SU-DHL-6 (cell line): ENCODE results near the gene DGCR6L.
"Not testable (repeated sequence)": the region's sequence is repeated elsewhere in the genome, so short reads cannot be mapped to it uniquely, and the experiment has no call there.

Experiments used
- H2AFZ ChIP-seq: fragments of 200-600 bp; sonication (generic); 2 replicates; pipeline ENCODE4 v1.6.1; 2014; ENCODE audit warnings: low read depth, mild to moderate bottlenecking, moderate library complexity, mixed read lengths, antibody characterized with exemption, low read length; ENCODE audit not compliant: severe bottlenecking
- H3F3A ChIP-seq: fragments of 200-600 bp; shearing (Covaris generic); 2 replicates; pipeline ENCODE4 v1.6.0; 2016; ENCODE audit warnings: antibody characterized with exemption, mild to moderate bottlenecking; ENCODE audit not compliant: insufficient read depth
- H3K27ac ChIP-seq: fragments of 200-600 bp; sonication (generic); 2 replicates; pipeline ENCODE4 v1.5.1; 2016; ENCODE audit warnings: low read depth, mild to moderate bottlenecking, low read length, moderate library complexity, mixed read lengths
- H3K27me3 ChIP-seq: fragments of 200-600 bp; sonication (generic), shearing (Covaris generic); 2 replicates; pipeline ENCODE4 v1.6.0; 2014; ENCODE audit warnings: mild to moderate bottlenecking, low read length
- H3K36me3 ChIP-seq: fragments of 200-600 bp; sonication (generic); 2 replicates; pipeline ENCODE4 v1.6.1; 2014; ENCODE audit warnings: mild to moderate bottlenecking, low read length, mixed read lengths
- H3K4me2 ChIP-seq: fragments of 300-600, 200-600 bp; shearing (Covaris generic), sonication (generic); 2 replicates; pipeline ENCODE4 v1.6.0; 2014; ENCODE audit warnings: low read length, low read depth, mild to moderate bottlenecking; ENCODE audit not compliant: poor library complexity, severe bottlenecking
- H3K4me3 ChIP-seq: fragments of 200-600 bp; sonication (generic); 2 replicates; pipeline ENCODE4 v1.5.1; 2014; ENCODE audit warnings: antibody characterized with exemption, low read length, mild to moderate bottlenecking, mixed read lengths; ENCODE audit not compliant: insufficient read depth, poor library complexity, severe bottlenecking
- H3K79me2 ChIP-seq: fragments of 200-600 bp; sonication (generic); 2 replicates; pipeline ENCODE4 v1.6.1; 2014; ENCODE audit warnings: mild to moderate bottlenecking, low read length, moderate library complexity; ENCODE audit not compliant: insufficient read depth
- H3K9ac ChIP-seq: fragments of 200-600 bp; sonication (generic); 2 replicates; pipeline ENCODE4 v1.7.0; 2014; ENCODE audit warnings: mild to moderate bottlenecking, low read length
- H3K9me2 ChIP-seq: fragments of 200-600 bp; sonication (generic); replicated peaks from 2 replicates; pipeline ENCODE4 v1.6.1; 2014; ENCODE audit warnings: low read length; ENCODE audit not compliant: insufficient read depth
- H3K9me3 ChIP-seq: fragments of 200-600 bp; sonication (generic); 2 replicates; pipeline ENCODE4 v1.6.1; 2014; ENCODE audit warnings: low read length, mixed read lengths; ENCODE audit not compliant: insufficient read depth
- H4K20me1 ChIP-seq: fragments of 200-600 bp; sonication (generic); 2 replicates; pipeline ENCODE4 v1.6.1; 2014; ENCODE audit warnings: low read depth, mild to moderate bottlenecking, antibody characterized with exemption, low read length, moderate library complexity, mixed read lengths
- CTCF ChIP-seq: fragments of 200-600 bp; sonication (generic); IDR thresholded peaks from one replicate; pipeline ENCODE4 v1.5.1; 2017; ENCODE audit warnings: antibody characterized with exemption, mild to moderate bottlenecking, low read length, moderate library complexity; ENCODE audit not compliant: insufficient read depth, poor library complexity, severe bottlenecking
- EZH2phosphoT487 ChIP-seq: fragments of 200-600 bp; sonication (generic), shearing (Covaris generic); conservative IDR thresholded peaks from 2 replicates; pipeline ENCODE4 v1.6.1; 2018; ENCODE audit warnings: mild to moderate bottlenecking, antibody characterized with exemption, low read length, moderate library complexity, mixed read lengths

DGCR6L gene

GRCh38 chr22:20325996-20326395, 6.1 kb upstream of the DGCR6L start:
- not testable (repeated sequence) for H3F3A ChIP-seq, H3K4me2 ChIP-seq, H3K9ac ChIP-seq, H3K27ac ChIP-seq, H3K79me2 ChIP-seq, H3K27me3 ChIP-seq, H4K20me1 ChIP-seq, H3K9me3 ChIP-seq, H3K36me3 ChIP-seq, H2AFZ ChIP-seq, H3K9me2 ChIP-seq, H3K4me3 ChIP-seq

GRCh38 chr22:20324139-20324516, 4.3 kb upstream of the DGCR6L start:
- H2AFZ ChIP-seq, result no peak overlapping the region
- no peak overlapping the region for H3K27ac ChIP-seq
- H3F3A ChIP-seq, result no peaks in the 10 kb centered on the region
- H3K36me3 ChIP-seq, result no peaks in the 10 kb centered on the region
- H3K9ac ChIP-seq, result no peak overlapping the region
- no peaks in the 10 kb centered on the region for H4K20me1 ChIP-seq
- no peak overlapping the region for H3K4me2 ChIP-seq
- TF ChIP-seq CTCF (no peak), EZH2phosphoT487 (no peak)
- H3K9me3 ChIP-seq, result no peaks in the 10 kb centered on the region
- H3K4me3 ChIP-seq, result no peak overlapping the region
- no peaks in the 10 kb centered on the region for H3K79me2 ChIP-seq
- no peaks in the 10 kb centered on the region for H3K27me3 ChIP-seq
- no peaks in the 10 kb centered on the region for H3K9me2 ChIP-seq

GRCh38 chr22:20321552-20322211, 1.8 kb upstream of the DGCR6L start:
- H3K9ac ChIP-seq, H3K36me3 ChIP-seq: not testable (repeated sequence)

GRCh38 chr22:20320659-20321551, 1.0 kb upstream of the DGCR6L start:
- not testable (repeated sequence) for H3K27ac ChIP-seq
- H2AFZ ChIP-seq, result peak overlapping the region; percentile 85

More at GRCh38 chr22:20321552-20322211, 1.8 kb upstream of the DGCR6L start:
- not testable (repeated sequence) for H3K79me2 ChIP-seq, H3K4me3 ChIP-seq, H3K27me3 ChIP-seq, H3K4me2 ChIP-seq, H2AFZ ChIP-seq, H3K9me2 ChIP-seq, H3K27ac ChIP-seq, H4K20me1 ChIP-seq, H3F3A ChIP-seq, H3K9me3 ChIP-seq

More at GRCh38 chr22:20320659-20321551, 1.0 kb upstream of the DGCR6L start:
- not testable (repeated sequence) for H3K9me2 ChIP-seq, H3K9me3 ChIP-seq, H3K27me3 ChIP-seq, H3F3A ChIP-seq, H3K79me2 ChIP-seq, H4K20me1 ChIP-seq, H3K36me3 ChIP-seq
- Histone ChIP-seq H3K4me2 (peak overlapping the region; percentile 46), H3K4me3 (peak overlapping the region; percentile 71), H3K9ac (peak overlapping the region; percentile 72)
